ENCODE data around the gene EFCC1. TPM values are rescaled to one million over a fixed set of nuclear protein-coding genes. Genes with fewer than 3 reads are reported as not detected.

EFCC1 gene
- total RNA-seq, 4 donors from 2014 or later = 0.19 to 2.9 (median 0.48) TPM

GRCh38 chr3:128987302-128988100 lies 13.6 kb upstream of the EFCC1 start:
- H3K27me3 ChIP-seq = peaks cover 0 to 5% (median 0%) of the 10 kb centered on the region in 4 donors
- intact Hi-C loops (cut with DNase I) = no loop called here
- no peak overlapping the region for H3K27ac ChIP-seq
- no peak for DNase-seq
- no peaks in the 10 kb centered on the region for H3K36me3 ChIP-seq
- no peak for TF ChIP-seq POLR2A (IDR thresholded peaks at IDR 0.05)
- TF ChIP-seq, protein P1, sequence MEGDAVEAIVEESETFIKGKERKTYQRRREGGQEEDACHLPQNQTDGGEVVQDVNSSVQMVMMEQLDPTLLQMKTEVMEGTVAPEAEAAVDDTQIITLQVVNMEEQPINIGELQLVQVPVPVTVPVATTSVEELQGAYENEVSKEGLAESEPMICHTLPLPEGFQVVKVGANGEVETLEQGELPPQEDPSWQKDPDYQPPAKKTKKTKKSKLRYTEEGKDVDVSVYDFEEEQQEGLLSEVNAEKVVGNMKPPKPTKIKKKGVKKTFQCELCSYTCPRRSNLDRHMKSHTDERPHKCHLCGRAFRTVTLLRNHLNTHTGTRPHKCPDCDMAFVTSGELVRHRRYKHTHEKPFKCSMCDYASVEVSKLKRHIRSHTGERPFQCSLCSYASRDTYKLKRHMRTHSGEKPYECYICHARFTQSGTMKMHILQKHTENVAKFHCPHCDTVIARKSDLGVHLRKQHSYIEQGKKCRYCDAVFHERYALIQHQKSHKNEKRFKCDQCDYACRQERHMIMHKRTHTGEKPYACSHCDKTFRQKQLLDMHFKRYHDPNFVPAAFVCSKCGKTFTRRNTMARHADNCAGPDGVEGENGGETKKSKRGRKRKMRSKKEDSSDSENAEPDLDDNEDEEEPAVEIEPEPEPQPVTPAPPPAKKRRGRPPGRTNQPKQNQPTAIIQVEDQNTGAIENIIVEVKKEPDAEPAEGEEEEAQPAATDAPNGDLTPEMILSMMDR (IDR thresholded peaks at IDR 0.05) = no peak
- 85 to 89% methylated on average over 12 of the region's 15 CpGs for WGBS, 2 donors
- no peak overlapping the region for H3K4me3 ChIP-seq
- H3K4me1 ChIP-seq = peaks cover 0 to 12% (median 0%) of the 10 kb centered on the region in 3 donors
- no peaks in the 10 kb centered on the region for H3K9me3 ChIP-seq

- Histone ChIP-seq H3K27me3 (peaks cover 0 to 13% (median 0%) of the 10 kb centered on the region in 4 donors), H3K4me3 (no peak overlapping the region), H3K9me3 (no peaks in the 10 kb centered on the region), H3K27ac (no peak overlapping the region), H3K36me3 (no peaks in the 10 kb centered on the region), H3K4me1 (peaks cover 0 to 19% (median 2%) of the 10 kb centered on the region in 3 donors)
- TF ChIP-seq, protein P1 (IDR thresholded peaks at IDR 0.05) = no peak
- no peak for TF ChIP-seq POLR2A (IDR thresholded peaks at IDR 0.05)
- DNase-seq = no peak
- 84 to 87% methylated on average over 8 of the region's 8 CpGs for WGBS, 2 donors
- intact Hi-C loops (cut with DNase I) = no loop called here
These were observed 12.8 kb upstream of the EFCC1 start for GRCh38 chr3:128988286-128988685.

DNA sequence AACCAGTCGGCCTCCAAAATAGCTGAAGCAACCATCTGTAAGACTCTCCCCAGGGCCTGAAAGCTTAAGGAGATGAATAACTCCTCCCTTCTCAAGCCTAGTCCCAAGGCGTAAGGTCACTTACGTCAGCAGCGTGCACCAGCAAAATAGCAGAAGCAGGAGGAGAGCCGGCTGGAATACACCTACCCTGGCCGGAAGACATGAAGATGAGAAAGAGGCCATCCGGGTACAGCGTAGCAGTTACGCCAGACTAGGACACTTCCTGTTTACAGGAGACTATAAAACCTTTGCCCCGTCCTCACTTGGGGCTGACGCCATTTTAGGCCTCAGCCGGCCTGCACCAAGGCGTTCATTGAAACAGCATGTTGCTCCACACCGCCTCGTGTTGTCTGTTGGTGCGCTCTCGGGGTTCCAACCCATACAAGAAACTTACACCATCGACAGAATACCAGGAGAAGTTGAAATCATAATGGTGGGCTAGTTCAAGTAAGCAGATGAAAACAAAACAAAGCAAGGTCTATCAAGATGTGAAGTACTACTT lies 9.7 kb upstream of the EFCC1 start:
- H3K27me3 ChIP-seq = peaks cover 0 to 18% (median 0%) of the 10 kb centered on the region in 4 donors
- no peak for DNase-seq
- H3K9me3 ChIP-seq = no peaks in the 10 kb centered on the region
- TF ChIP-seq POLR2A (IDR thresholded peaks at IDR 0.05) = no peak
- TF ChIP-seq, protein P1 (IDR thresholded peaks at IDR 0.05) = no peak
- intact Hi-C loops (cut with DNase I) = no loop called here
- 89 to 92% methylated on average over 10 to 18 of the region's 18 CpGs for WGBS, 2 donors
- no peaks in the 10 kb centered on the region for H3K36me3 ChIP-seq
- H3K4me1 ChIP-seq = peaks cover 6 to 21% (median 16%) of the 10 kb centered on the region in 3 donors
- H3K27ac ChIP-seq = no peak overlapping the region
- no peak overlapping the region for H3K4me3 ChIP-seq

- TF ChIP-seq POLR2A (IDR thresholded peaks at IDR 0.05) = no peak
- TF ChIP-seq, protein P1 (IDR thresholded peaks at IDR 0.05) = no peak
- peak overlapping the region in 3 of 4 donors; percentile 45 to 67 (median 47) for H3K4me3 ChIP-seq
- 36 to 66% methylated on average over 6 to 13 of the region's 20 CpGs for WGBS, 2 donors
These were observed 8.1 kb upstream of the EFCC1 start for GRCh38 chr3:128992926-128993460.

More at GRCh38 chr3:128992926-128993460, 8.1 kb upstream of the EFCC1 start:
- intact Hi-C loops (cut with DNase I) = no loop called here
- peaks cover 6 to 21% (median 16%) of the 10 kb centered on the region in 3 donors for H3K4me1 ChIP-seq
- H3K27me3 ChIP-seq = peaks cover 0 to 18% (median 0%) of the 10 kb centered on the region in 4 donors
- no peaks in the 10 kb centered on the region for H3K9me3 ChIP-seq
- no peak overlapping the region for H3K27ac ChIP-seq
- H3K36me3 ChIP-seq = no peaks in the 10 kb centered on the region
- DNase-seq = no peak

Data from esophagus squamous epithelium (tissue), 5 donors.